ENCODE measurements around the gene PYROXD2.
"Not testable (repeated sequence)": the region's sequence is repeated elsewhere in the genome, so short reads cannot be mapped to it uniquely, and the experiment has no call there.

PYROXD2 gene

DNA sequence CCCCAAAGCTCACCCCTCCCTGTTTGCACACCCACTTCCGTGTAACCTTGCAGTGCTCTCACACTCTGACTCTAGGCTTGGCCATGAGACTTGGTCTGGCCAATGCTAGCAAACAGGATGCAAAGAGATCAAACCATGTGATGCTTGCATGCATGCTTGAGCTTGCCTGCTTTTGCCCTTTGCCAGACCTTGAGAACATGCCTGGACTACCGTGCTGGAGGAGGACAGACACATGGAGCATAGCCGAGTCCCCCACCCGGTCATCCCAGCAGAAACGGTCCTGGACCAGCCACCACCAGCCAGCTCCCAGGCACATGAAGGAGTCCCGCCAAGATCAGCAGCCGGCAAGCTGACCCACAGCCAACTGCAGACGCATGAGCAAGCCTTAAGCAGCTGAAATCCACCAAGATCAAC is 23.4 kb downstream of the PYROXD2 start:
- WGBS, 2 experiments = 93 to 94% methylated on average over 8 of the region's 8 CpGs
- no peaks in the 10 kb centered on the region for H3K9me3 ChIP-seq (ENCODE audit: control insufficient read depth, low read length)
- no peak overlapping the region for H3K4me3 ChIP-seq (ENCODE audit: insufficient read depth, low read depth, low read length)

DNA sequence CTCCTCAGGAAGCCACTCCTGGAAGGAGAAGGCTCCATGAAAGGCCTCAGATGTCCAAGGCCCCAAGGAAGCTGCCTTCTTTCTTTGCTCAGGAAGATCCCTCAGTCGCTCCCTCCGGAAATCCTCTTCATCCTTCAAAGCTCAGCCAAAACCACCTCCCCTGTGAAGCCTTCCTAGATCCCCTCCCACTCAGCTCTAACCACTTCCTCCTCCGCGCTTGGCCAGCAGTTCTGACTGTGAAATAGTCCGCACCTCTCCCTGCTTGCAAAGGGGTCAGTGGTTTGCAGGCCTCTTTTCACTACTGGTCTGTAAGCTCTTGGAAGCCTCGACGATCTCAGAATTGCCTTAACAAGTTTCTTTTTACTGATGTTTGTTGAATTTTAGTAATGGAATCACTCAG is 23.9 kb downstream of the PYROXD2 start:
- 95 to 96% methylated on average over 7 of the region's 7 CpGs for WGBS, 2 experiments
- no peak overlapping the region for H3K27ac ChIP-seq (ENCODE audit: insufficient read depth, low read depth, low read length, poor library complexity, severe bottlenecking)
- no peaks in the 10 kb centered on the region for H3K4me1 ChIP-seq (ENCODE audit: control insufficient read depth, insufficient read depth, low read length)

More for the DNA sequence above, 23.4 kb downstream of the PYROXD2 start:
- H3K27ac ChIP-seq (ENCODE audit: insufficient read depth, low read depth, low read length, poor library complexity, severe bottlenecking) = no peak overlapping the region
- no peaks in the 10 kb centered on the region for H3K4me1 ChIP-seq (ENCODE audit: control insufficient read depth, insufficient read depth, low read length)
- no peaks in the 10 kb centered on the region for H3K27me3 ChIP-seq (ENCODE audit: control insufficient read depth, insufficient read depth, low read length, poor library complexity, severe bottlenecking)
- H3K36me3 ChIP-seq (ENCODE audit: control insufficient read depth, insufficient read depth, low read length) = no peaks in the 10 kb centered on the region

DNA sequence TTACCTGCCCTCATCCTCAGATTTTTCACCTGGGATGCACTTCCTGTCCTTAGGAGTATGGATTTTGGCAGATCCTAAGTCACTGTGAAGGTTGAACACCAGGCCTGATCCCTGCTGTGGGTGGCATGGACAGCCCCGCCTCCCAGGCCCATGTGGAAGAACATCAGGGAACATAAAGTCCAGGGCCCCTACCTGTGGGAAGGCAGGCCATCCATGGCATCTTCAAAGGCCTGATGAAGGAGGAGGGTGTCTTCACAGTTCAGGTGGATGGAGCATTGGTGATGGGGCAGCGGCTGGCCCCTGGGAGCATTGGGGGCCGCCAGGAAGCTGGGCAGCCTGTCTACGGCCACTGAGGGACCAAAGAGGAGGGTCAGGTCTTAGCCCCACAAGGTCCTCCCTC is 24.6 kb downstream of the PYROXD2 start:
- no peaks in the 10 kb centered on the region for H3K4me1 ChIP-seq (ENCODE audit: control insufficient read depth, insufficient read depth, low read length)
- H3K27ac ChIP-seq (ENCODE audit: insufficient read depth, low read depth, low read length, poor library complexity, severe bottlenecking) = no peak overlapping the region
- 96 to 98% methylated on average over 4 of the region's 4 CpGs for whole genome bisulfite sequencing, 2 experiments
- no peaks in the 10 kb centered on the region for H3K36me3 ChIP-seq (ENCODE audit: control insufficient read depth, insufficient read depth, low read length)
- no peaks in the 10 kb centered on the region for H3K9me3 ChIP-seq (ENCODE audit: control insufficient read depth, low read length)
- no peaks in the 10 kb centered on the region for H3K27me3 ChIP-seq (ENCODE audit: control insufficient read depth, insufficient read depth, low read length, poor library complexity, severe bottlenecking)
- no peak overlapping the region for H3K4me3 ChIP-seq (ENCODE audit: insufficient read depth, low read depth, low read length)

More for the DNA sequence above, 23.9 kb downstream of the PYROXD2 start:
- H3K9me3 ChIP-seq (ENCODE audit: control insufficient read depth, low read length) = no peaks in the 10 kb centered on the region
- no peaks in the 10 kb centered on the region for H3K27me3 ChIP-seq (ENCODE audit: control insufficient read depth, insufficient read depth, low read length, poor library complexity, severe bottlenecking)
- H3K4me3 ChIP-seq (ENCODE audit: insufficient read depth, low read depth, low read length) = no peak overlapping the region
- no peaks in the 10 kb centered on the region for H3K36me3 ChIP-seq (ENCODE audit: control insufficient read depth, insufficient read depth, low read length)

DNA sequence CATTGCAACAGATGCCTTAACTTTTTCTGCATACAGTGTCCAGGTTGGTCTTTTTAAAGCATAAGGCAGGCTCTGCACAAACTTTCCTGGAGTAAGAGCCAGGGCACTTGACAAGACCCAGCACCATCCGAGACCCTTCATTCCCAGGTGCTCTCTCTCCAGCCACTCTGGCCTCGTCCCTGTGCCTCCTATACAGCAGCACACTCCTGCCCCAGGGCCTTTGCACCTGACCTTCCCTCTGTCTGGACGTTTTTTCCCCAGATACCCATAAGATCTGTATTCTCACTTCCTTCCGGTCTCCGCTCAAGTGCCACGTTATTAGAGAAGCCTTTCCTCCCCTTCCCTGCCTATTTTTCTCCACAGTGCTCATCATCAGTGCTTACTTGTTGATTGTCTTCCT is 25.6 kb downstream of the PYROXD2 start:
- WGBS, 2 experiments = 89 to 93% methylated on average over 6 of the region's 6 CpGs
- H3K36me3 ChIP-seq (ENCODE audit: control insufficient read depth, insufficient read depth, low read length) = no peaks in the 10 kb centered on the region
- H3K27ac ChIP-seq (ENCODE audit: insufficient read depth, low read depth, low read length, poor library complexity, severe bottlenecking) = no peak overlapping the region
- H3K4me3 ChIP-seq (ENCODE audit: insufficient read depth, low read depth, low read length) = no peak overlapping the region
- H3K9me3 ChIP-seq (ENCODE audit: control insufficient read depth, low read length) = no peaks in the 10 kb centered on the region
- H3K4me1 ChIP-seq (ENCODE audit: control insufficient read depth, insufficient read depth, low read length) = no peaks in the 10 kb centered on the region
- H3K27me3 ChIP-seq (ENCODE audit: control insufficient read depth, insufficient read depth, low read length, poor library complexity, severe bottlenecking) = no peaks in the 10 kb centered on the region

DNA sequence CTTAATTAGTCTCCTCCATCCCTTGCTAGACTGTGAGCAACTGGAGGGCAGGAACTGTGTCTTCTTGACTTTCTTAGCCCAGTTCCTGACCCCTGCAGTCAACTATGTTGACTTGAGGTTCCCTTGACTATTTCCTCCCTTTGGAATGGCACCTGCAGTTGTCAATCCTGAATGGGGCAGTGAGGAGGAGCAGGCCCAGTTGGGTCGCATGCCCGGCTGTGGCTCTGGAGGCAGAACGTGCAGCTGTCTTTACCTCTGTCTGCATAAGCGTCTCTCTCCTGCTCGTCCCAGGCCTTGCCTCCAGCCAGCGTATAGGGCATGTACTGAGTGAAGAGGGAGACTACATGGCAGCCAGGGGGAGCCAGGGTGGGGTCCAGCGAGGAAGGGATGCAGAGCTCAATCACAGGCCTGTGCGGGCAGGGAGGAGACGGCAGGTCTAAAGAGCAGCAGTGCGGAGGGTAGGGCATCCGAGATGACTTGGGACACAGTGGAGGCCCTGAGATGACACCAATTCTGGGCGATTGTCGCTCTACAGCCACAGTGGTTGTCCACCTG is 26.8 kb downstream of the PYROXD2 start:
- H3K9me3 ChIP-seq (ENCODE audit: control insufficient read depth, low read length) = no peaks in the 10 kb centered on the region
- 91 to 92% methylated on average over 13 of the region's 13 CpGs for WGBS, 2 experiments
- H3K4me1 ChIP-seq (ENCODE audit: control insufficient read depth, insufficient read depth, low read length) = no peaks in the 10 kb centered on the region
- H3K27me3 ChIP-seq (ENCODE audit: control insufficient read depth, insufficient read depth, low read length, poor library complexity, severe bottlenecking) = no peaks in the 10 kb centered on the region
- H3K4me3 ChIP-seq (ENCODE audit: insufficient read depth, low read depth, low read length) = no peak overlapping the region
- H3K36me3 ChIP-seq (ENCODE audit: control insufficient read depth, insufficient read depth, low read length) = no peaks in the 10 kb centered on the region
- H3K27ac ChIP-seq (ENCODE audit: insufficient read depth, low read depth, low read length, poor library complexity, severe bottlenecking) = no peak overlapping the region

DNA sequence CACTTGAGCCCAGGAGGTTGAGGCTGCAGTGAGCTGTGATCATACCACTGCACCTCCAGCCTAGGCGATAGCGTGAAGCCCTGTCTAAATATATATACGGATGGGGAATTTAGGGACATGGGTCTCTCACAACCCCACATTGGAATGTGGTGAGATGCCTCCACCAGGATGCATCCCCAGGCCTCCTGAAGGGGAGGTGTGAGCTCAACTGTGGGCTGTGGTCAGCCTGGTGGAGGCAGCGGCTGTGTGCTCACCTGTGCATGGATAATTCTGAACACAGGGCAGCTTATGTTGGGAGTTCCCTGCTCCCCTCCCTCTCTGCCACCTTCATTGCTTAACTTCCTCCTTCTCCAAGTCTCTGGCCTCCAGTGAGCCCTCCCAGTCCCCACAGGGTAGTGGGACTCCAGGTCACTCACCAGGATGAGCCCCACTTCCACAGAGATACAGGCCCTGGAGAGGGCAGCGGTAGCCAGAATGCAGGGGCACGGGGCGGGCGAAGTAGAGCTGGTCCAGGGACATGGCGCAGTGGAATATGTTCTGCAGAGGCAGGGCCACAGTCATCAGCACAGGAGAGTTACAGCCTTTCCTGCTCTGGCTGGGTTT is 30.4 kb downstream of the PYROXD2 start:
- Histone ChIP-seq H3K27me3 (ENCODE audit: control insufficient read depth, insufficient read depth, low read length, poor library complexity, severe bottlenecking) (no peaks in the 10 kb centered on the region), H3K4me1 (ENCODE audit: control insufficient read depth, insufficient read depth, low read length) (peaks cover 4% of the 10 kb centered on the region), H3K27ac (ENCODE audit: insufficient read depth, low read depth, low read length, poor library complexity, severe bottlenecking) (no peak overlapping the region), H3K36me3 (ENCODE audit: control insufficient read depth, insufficient read depth, low read length) (no peaks in the 10 kb centered on the region), H3K4me3 (ENCODE audit: insufficient read depth, low read depth, low read length) (no peak overlapping the region), H3K9me3 (ENCODE audit: control insufficient read depth, low read length) (no peaks in the 10 kb centered on the region)
- 90 to 91% methylated on average over 9 of the region's 9 CpGs for WGBS, 2 experiments

DNA sequence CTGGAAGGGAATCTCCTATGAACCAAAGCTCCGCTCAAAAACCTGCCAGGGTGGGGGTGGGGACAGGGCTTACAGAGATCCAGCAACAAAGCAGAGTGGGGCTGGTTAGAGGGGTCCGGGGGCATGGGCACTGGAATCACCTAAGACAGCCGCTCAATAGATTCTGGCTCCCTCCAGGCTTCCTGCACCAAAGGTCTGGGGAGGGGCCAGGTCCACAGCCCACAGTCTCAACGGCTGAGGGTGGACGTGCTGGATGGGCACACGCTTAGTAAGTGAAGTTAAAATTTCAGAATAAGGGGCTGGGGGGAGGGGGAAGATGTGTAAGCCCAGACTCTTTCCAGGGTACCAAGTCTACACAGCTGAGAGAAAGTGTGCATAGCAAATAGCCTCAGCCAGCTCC is 31.1 kb downstream of the PYROXD2 start:
- no peaks in the 10 kb centered on the region for H3K36me3 ChIP-seq (ENCODE audit: control insufficient read depth, insufficient read depth, low read length)
- H3K4me1 ChIP-seq (ENCODE audit: control insufficient read depth, insufficient read depth, low read length) = peaks cover 4% of the 10 kb centered on the region
- no peaks in the 10 kb centered on the region for H3K9me3 ChIP-seq (ENCODE audit: control insufficient read depth, low read length)
- no peak overlapping the region for H3K4me3 ChIP-seq (ENCODE audit: insufficient read depth, low read depth, low read length)
- no peaks in the 10 kb centered on the region for H3K27me3 ChIP-seq (ENCODE audit: control insufficient read depth, insufficient read depth, low read length, poor library complexity, severe bottlenecking)
- 94% methylated on average over 6 of the region's 6 CpGs for WGBS, 2 experiments
- H3K27ac ChIP-seq (ENCODE audit: insufficient read depth, low read depth, low read length, poor library complexity, severe bottlenecking) = no peak overlapping the region

DNA sequence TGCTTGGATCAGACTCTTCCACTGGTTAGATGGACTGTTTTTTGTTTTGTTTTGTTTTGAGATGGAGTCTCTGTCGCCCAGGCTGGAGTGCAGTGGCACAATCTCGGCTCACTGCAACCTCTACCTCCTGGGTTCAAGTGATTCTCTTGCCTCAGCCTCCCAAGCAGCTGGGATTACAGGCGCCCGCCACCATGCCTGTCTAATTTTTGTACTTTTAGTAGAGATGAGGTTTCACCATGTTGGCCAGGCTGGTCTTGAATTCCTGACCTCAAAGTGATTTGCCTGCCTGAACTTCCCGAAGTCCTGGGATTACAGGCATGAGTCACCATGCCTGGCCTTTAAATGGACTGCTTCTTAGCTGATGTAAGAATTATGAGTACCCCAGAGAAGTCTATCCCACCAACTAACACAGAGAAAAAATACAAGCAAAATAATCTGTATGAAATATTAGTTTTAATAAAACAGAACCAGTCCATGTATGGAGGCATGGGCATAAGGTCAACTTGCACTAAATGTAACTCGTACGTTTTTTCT is 31.8 kb downstream of the PYROXD2 start:
- not testable (repeated sequence) for H3K4me1 ChIP-seq (ENCODE audit: control insufficient read depth, insufficient read depth, low read length); H3K27ac ChIP-seq (ENCODE audit: insufficient read depth, low read depth, low read length, poor library complexity, severe bottlenecking); H3K9me3 ChIP-seq (ENCODE audit: control insufficient read depth, low read length); H3K4me3 ChIP-seq (ENCODE audit: insufficient read depth, low read depth, low read length); H3K27me3 ChIP-seq (ENCODE audit: control insufficient read depth, insufficient read depth, low read length, poor library complexity, severe bottlenecking); H3K36me3 ChIP-seq (ENCODE audit: control insufficient read depth, insufficient read depth, low read length)
- 91 to 95% methylated on average over 7 of the region's 7 CpGs for WGBS, 2 experiments

DNA sequence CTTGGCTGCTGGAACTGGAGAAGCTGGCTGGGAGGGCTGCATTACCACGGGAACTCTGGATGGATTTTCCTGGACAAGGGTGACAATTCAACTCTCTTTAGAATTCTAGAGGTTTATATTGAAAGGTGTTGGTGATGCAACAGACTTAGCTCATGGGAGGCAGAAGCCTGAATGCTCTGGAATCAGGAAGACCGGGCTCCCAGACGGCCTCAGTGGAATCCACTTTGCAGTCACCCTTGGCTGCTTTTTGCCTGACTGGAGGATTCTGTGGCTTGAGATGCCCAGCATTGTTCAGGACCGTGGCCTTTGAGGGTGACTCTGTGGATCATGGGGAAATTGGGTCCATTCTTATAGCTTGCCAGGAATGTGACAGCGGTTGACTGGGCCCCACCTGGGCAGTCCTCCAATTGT is 32.3 kb downstream of the PYROXD2 start:
- Histone ChIP-seq H3K4me1 (ENCODE audit: control insufficient read depth, insufficient read depth, low read length) (peaks cover 4% of the 10 kb centered on the region), H3K4me3 (ENCODE audit: insufficient read depth, low read depth, low read length) (no peak overlapping the region), H3K9me3 (ENCODE audit: control insufficient read depth, low read length) (no peaks in the 10 kb centered on the region), H3K27me3 (ENCODE audit: control insufficient read depth, insufficient read depth, low read length, poor library complexity, severe bottlenecking) (no peaks in the 10 kb centered on the region), H3K27ac (ENCODE audit: insufficient read depth, low read depth, low read length, poor library complexity, severe bottlenecking) (no peak overlapping the region), H3K36me3 (ENCODE audit: control insufficient read depth, insufficient read depth, low read length) (no peaks in the 10 kb centered on the region)
- 93 to 96% methylated on average over 5 of the region's 5 CpGs for WGBS, 2 experiments

DNA sequence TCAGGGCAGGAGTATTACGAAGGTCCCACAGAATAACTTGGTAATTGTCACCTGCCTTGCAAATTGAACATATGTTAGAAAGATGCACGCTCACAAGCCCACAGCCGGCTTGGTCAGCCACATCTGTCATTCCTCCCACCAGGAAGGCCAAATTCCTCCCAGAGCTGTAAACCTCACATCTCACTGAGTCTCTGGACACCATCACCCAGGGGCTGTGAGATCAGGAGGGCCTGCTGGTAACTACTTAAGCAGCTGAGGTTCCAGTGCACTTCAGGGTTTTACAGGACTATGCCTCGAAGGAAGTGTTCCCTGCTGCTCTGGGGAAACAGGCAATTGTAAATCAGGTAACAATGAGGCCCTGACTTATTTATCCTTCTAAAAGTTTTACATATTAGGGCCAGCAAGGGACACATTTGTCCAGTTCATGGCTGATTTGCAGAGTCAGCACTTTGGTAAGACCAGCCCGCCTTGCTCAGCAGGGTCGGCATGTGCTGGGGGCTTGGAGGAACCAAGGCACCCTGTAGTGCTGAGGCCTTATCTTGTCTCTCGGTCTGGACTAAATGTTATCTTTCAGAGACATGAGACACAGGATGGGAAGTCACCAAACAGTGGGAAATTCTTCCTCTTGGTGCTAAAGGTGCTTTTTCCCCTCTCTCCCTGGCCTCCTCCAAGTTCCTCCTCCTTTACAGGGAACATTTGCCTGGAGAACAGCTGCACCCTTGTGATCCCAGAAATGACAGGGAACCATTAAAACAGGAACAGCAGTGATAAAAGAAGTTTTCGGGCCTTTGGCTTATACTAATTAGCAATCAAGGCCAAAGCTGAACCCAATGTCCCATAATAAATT is 34.3 kb downstream of the PYROXD2 start:
- 83 to 86% methylated on average over 8 of the region's 8 CpGs for WGBS, 2 experiments
- no peaks in the 10 kb centered on the region for H3K9me3 ChIP-seq (ENCODE audit: control insufficient read depth, low read length)
- H3K27ac ChIP-seq (ENCODE audit: insufficient read depth, low read depth, low read length, poor library complexity, severe bottlenecking) = no peak overlapping the region
- no peak overlapping the region for H3K4me3 ChIP-seq (ENCODE audit: insufficient read depth, low read depth, low read length)
- no peaks in the 10 kb centered on the region for H3K36me3 ChIP-seq (ENCODE audit: control insufficient read depth, insufficient read depth, low read length)
- H3K4me1 ChIP-seq (ENCODE audit: control insufficient read depth, insufficient read depth, low read length) = peaks cover 4% of the 10 kb centered on the region
- H3K27me3 ChIP-seq (ENCODE audit: control insufficient read depth, insufficient read depth, low read length, poor library complexity, severe bottlenecking) = no peaks in the 10 kb centered on the region
